H1 (cell line): ENCODE results near the gene PPFIA2.

ENCODE experiments used
- ASH2L ChIP-seq: fragments of 200-600, 300-600 bp; sonication (generic); IDR thresholded peaks from one replicate; pipeline ENCODE4 v1.7.1; 2017; ENCODE audit warnings: low read length
- BACH1 ChIP-seq: IDR thresholded peaks from 2 replicates; pipeline ENCODE4 v1.6.1; 2012; ENCODE audit warnings: low read length, improper control_type of control experiment
- CREB1 ChIP-seq: IDR thresholded peaks from 2 replicates; pipeline ENCODE4 v1.6.1; 2012; ENCODE audit warnings: inconsistent platforms
- RAD21 ChIP-seq, 2 experiments: IDR thresholded peaks in 1 of 2; conservative IDR thresholded peaks in 1 of 2; 2 replicates each; pipeline ENCODE4 v1.6.1; 2011; ENCODE audit warnings: low read depth in 2 of 2, low read length in 2 of 2, improper control_type of control experiment in 1 of 2, inconsistent platforms in 1 of 2, mild to moderate bottlenecking in 1 of 2, moderate library complexity in 1 of 2
- RXRA ChIP-seq: IDR thresholded peaks from 2 replicates; pipeline ENCODE4 v1.6.1; 2011; ENCODE audit warnings: low read depth, mild to moderate bottlenecking, low read length, moderate library complexity; ENCODE audit not compliant: insufficient read depth
- TAF1 ChIP-seq: IDR thresholded peaks from 2 replicates; pipeline ENCODE4 v1.6.1; 2011; ENCODE audit warnings: mild to moderate bottlenecking, low read depth, low read length
- TCF12 ChIP-seq: IDR thresholded peaks from 2 replicates; pipeline ENCODE4 v1.6.1; 2011; ENCODE audit warnings: low read depth, mild to moderate bottlenecking, low read length
- TEAD4 ChIP-seq: IDR thresholded peaks from 2 replicates; pipeline ENCODE4 v1.6.1; 2012; ENCODE audit warnings: low read depth, low read length, inconsistent platforms, mixed read lengths
- TF ChIP-seq, protein P1 (sequence below): IDR thresholded peaks from 2 replicates; pipeline ENCODE4 v1.6.1; 2011; ENCODE audit warnings: low read depth, mild to moderate bottlenecking, low read length; ENCODE audit not compliant: insufficient read depth
- TF ChIP-seq, protein P2 (sequence below), 3 experiments: IDR thresholded peaks; 1 replicate in 2 of 3; 2 replicates in 1 of 3; pipeline versions ENCODE4 v1.5.1 to v1.6.1; 2011; ENCODE audit warnings: low read length in 3 of 3, mild to moderate bottlenecking in 3 of 3, inconsistent platforms in 2 of 3, low read depth in 1 of 3, moderate library complexity in 1 of 3; ENCODE audit not compliant: insufficient read depth in 1 of 3; ENCODE audit errors: control extremely low read depth in 1 of 3
- TF ChIP-seq, protein P3 (sequence below): IDR thresholded peaks from 2 replicates; pipeline ENCODE4 v1.6.1; 2012; ENCODE audit warnings: inconsistent platforms

DNA sequence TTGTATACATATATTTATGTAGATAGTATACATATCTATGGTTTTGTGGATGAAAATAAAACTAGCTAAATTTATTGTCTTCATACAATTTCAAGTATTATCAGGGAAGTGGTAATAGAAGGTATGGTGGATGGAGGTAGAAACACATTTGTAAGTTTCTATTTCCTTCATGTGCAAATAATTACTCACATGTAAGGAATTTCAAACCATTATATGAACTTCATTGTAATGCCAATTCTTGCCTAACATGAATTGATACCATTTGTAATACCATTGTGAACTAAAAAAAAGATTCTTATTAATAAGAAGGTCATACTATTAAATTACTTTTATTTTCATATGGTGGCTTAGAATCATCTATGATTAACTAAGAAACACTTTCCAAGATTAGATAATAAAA, 20.1 kb upstream of the PPFIA2 start:
- TF ChIP-seq, protein P1, sequence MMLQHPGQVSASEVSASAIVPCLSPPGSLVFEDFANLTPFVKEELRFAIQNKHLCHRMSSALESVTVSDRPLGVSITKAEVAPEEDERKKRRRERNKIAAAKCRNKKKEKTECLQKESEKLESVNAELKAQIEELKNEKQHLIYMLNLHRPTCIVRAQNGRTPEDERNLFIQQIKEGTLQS = no peak
- TF ChIP-seq, protein P2, sequence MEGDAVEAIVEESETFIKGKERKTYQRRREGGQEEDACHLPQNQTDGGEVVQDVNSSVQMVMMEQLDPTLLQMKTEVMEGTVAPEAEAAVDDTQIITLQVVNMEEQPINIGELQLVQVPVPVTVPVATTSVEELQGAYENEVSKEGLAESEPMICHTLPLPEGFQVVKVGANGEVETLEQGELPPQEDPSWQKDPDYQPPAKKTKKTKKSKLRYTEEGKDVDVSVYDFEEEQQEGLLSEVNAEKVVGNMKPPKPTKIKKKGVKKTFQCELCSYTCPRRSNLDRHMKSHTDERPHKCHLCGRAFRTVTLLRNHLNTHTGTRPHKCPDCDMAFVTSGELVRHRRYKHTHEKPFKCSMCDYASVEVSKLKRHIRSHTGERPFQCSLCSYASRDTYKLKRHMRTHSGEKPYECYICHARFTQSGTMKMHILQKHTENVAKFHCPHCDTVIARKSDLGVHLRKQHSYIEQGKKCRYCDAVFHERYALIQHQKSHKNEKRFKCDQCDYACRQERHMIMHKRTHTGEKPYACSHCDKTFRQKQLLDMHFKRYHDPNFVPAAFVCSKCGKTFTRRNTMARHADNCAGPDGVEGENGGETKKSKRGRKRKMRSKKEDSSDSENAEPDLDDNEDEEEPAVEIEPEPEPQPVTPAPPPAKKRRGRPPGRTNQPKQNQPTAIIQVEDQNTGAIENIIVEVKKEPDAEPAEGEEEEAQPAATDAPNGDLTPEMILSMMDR (IDR thresholded peaks at IDR 0.05; ENCODE audit: control extremely low read depth in 1 of 3, insufficient read depth in 1 of 3, low read depth in 1 of 3, low read length in 3 of 3) = no peak
- no peak for TF ChIP-seq TAF1
- no peak for TF ChIP-seq RXRA
- TF ChIP-seq RAD21 (IDR thresholded peaks at IDR 0.05 in 1 of 2, conservative IDR thresholded peaks at IDR 0.05 in 1 of 2; ENCODE audit: low read depth in 2 of 2, low read length in 2 of 2) = no peak
- TF ChIP-seq CREB1 = no peak
- TF ChIP-seq ASH2L = no peak
- TF ChIP-seq TCF12 = no peak
- TF ChIP-seq BACH1 = no peak
- no peak for TF ChIP-seq TEAD4
- TF ChIP-seq, protein P3, sequence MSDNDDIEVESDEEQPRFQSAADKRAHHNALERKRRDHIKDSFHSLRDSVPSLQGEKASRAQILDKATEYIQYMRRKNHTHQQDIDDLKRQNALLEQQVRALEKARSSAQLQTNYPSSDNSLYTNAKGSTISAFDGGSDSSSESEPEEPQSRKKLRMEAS = no peak
